Mucosa of descending colon (tissue), 3 donors: ENCODE measurements around the gene TBRG4. TPM values are rescaled to one million over a fixed set of nuclear protein-coding genes. Genes with fewer than 3 reads are reported as not detected.

Experiments used
- ATAC-seq: fragments of 200-7000 bp; cut with Tn5 transposase; one replicate; pipeline ENCODE4 v1.9.1; 2020; ENCODE audit warnings: mild to moderate bottlenecking, moderate library complexity
- DNase-seq, 3 donors: peaks; one replicate each; pipeline ENCODE4 v3.0.0-alpha.2; 2020
- H3K36me3 ChIP-seq: fragments of 200-600 bp; one replicate; pipeline ENCODE4 v1.8.0; 2021; ENCODE audit warnings: low read depth, mild to moderate bottlenecking
- H3K4me1 ChIP-seq: fragments of 200-600 bp; one replicate; pipeline ENCODE4 v1.8.0; 2021; ENCODE audit warnings: low read depth, mild to moderate bottlenecking
- H3K4me3 ChIP-seq: fragments of 200-600 bp; one replicate; pipeline ENCODE4 v1.8.0; 2021; ENCODE audit warnings: mild to moderate bottlenecking
- H3K9me3 ChIP-seq: fragments of 200-600 bp; one replicate; pipeline ENCODE4 v1.8.0; 2021; ENCODE audit warnings: mild to moderate bottlenecking
- intact Hi-C, 2 donors: fragments of 100-400 bp; cut with DNase I in 1 of 2; cut with micrococcal nuclease in 1 of 2; formaldehyde crosslinking; loops; one replicate each; pipeline versions ENCODE4 v1.11.0 to v1.11.1; 2022; cut with DNase I, micrococcal nuclease
- total RNA-seq, 3 donors: library from RNA; stranded (reverse); fragmentation: NEBNext Ultra II Directional in 2 of 3; extraction: Animal tissue kit (Norgen Biotek cat#: 25700) in 2 of 3; gene quantifications; one replicate each; pipeline versions ENCODE4 v1.2.1 to v1.2.4, GENCODE V29; 2021 to 2023
- TF ChIP-seq, protein P1 (sequence below): fragments of 200-600 bp; IDR thresholded peaks from one replicate; pipeline ENCODE4 v1.8.0; 2022; ENCODE audit warnings: antibody characterized with exemption, mild to moderate bottlenecking
- donor health status: DM: no; HTN: no; CAD: no; lungs with moderate emphysema.
- donor health status: DM: no; HTN: no; CAD: no.
- donor health status: DM: no; HTN: yes; CAD: no.

The TBRG4 gene
- total RNA-seq, 3 donors from 2014 or later: 84.0 to 122 (median 85.6) TPM

GRCh38 chr7:45148653-45148973, 37.1 kb upstream of the TBRG4 start:
- no peak for DNase-seq
- H3K4me1 ChIP-seq: no peaks in the 10 kb centered on the region
- no peaks in the 10 kb centered on the region for H3K36me3 ChIP-seq
- H3K4me3 ChIP-seq: no peak overlapping the region
- no peak for ATAC-seq
- intact Hi-C loops: no loop called here
- TF ChIP-seq, protein P1, sequence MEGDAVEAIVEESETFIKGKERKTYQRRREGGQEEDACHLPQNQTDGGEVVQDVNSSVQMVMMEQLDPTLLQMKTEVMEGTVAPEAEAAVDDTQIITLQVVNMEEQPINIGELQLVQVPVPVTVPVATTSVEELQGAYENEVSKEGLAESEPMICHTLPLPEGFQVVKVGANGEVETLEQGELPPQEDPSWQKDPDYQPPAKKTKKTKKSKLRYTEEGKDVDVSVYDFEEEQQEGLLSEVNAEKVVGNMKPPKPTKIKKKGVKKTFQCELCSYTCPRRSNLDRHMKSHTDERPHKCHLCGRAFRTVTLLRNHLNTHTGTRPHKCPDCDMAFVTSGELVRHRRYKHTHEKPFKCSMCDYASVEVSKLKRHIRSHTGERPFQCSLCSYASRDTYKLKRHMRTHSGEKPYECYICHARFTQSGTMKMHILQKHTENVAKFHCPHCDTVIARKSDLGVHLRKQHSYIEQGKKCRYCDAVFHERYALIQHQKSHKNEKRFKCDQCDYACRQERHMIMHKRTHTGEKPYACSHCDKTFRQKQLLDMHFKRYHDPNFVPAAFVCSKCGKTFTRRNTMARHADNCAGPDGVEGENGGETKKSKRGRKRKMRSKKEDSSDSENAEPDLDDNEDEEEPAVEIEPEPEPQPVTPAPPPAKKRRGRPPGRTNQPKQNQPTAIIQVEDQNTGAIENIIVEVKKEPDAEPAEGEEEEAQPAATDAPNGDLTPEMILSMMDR: no peak
- H3K9me3 ChIP-seq: no peaks in the 10 kb centered on the region

GRCh38 chr7:45147858-45148652, 36.6 kb upstream of the TBRG4 start:
- TF ChIP-seq, protein P1: no peak
- H3K4me1 ChIP-seq: no peaks in the 10 kb centered on the region
- no peak overlapping the region for H3K4me3 ChIP-seq
- ATAC-seq: no peak
- no peaks in the 10 kb centered on the region for H3K36me3 ChIP-seq
- intact Hi-C loops: no loop called here
- DNase-seq: no peak
- no peaks in the 10 kb centered on the region for H3K9me3 ChIP-seq

- Histone ChIP-seq H3K9me3 (no peaks in the 10 kb centered on the region), H3K36me3 (no peaks in the 10 kb centered on the region), H3K4me1 (no peaks in the 10 kb centered on the region), H3K4me3 (no peak overlapping the region)
- TF ChIP-seq, protein P1: no peak
- ATAC-seq (no peak), DNase-seq (no peak)
- intact Hi-C loops: no loop called here
Observed at GRCh38 chr7:45146531-45147379, 35.3 kb upstream of the TBRG4 start.

DNA sequence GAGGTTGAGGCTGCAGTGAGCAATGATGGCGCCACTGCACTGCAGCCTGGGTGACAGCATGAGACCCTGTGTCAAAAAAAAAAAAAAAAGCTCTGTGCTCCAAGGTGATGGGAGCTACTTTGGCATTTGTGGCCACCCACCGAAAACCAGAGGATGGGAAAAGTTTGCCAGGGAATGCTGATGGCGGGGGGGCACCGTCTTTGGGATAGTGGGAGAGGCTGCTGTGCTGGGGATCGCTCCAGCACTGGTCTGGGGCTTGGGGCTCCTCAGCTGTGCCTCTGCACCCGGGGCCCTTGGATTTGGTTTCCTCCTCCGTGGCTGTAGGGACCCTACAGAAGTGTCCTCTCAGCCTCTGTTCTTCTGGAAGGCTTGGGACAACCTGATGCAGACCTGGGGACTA, 34.4 kb upstream of the TBRG4 start:
- ATAC-seq (no peak), DNase-seq (peak in 1 of 3 donors; percentile 20)
- TF ChIP-seq, protein P1: no peak
- no peaks in the 10 kb centered on the region for H3K9me3 ChIP-seq
- H3K4me1 ChIP-seq: no peaks in the 10 kb centered on the region
- no peak overlapping the region for H3K4me3 ChIP-seq
- intact Hi-C loops: no loop called here
- no peaks in the 10 kb centered on the region for H3K36me3 ChIP-seq

- TF ChIP-seq, protein P1: no peak
- DNase-seq (no peak), ATAC-seq (no peak)
- no peaks in the 10 kb centered on the region for H3K9me3 ChIP-seq
- intact Hi-C loops: no loop called here
- H3K4me3 ChIP-seq: no peak overlapping the region
- H3K4me1 ChIP-seq: no peaks in the 10 kb centered on the region
- H3K36me3 ChIP-seq: no peaks in the 10 kb centered on the region
Observed at GRCh38 chr7:45143616-45144015, 32.1 kb upstream of the TBRG4 start.
